Right lobe of liver (tissue), 6 donors: ENCODE data around the gene FOXP1. TPM values are rescaled to one million over a fixed set of nuclear protein-coding genes. Genes with fewer than 3 reads are reported as not detected.

Source experiments
- ATAC-seq, 4 donors: fragments of 200-7000 bp; cut with Tn5 transposase; one replicate each; pipeline ENCODE4 v1.9.1; 2020; ENCODE audit warnings: mild to moderate bottlenecking in 4 of 4, moderate library complexity in 4 of 4
- DNase-seq, 3 donors: peaks; one replicate each; pipeline ENCODE4 v3.0.0-alpha.2; 2020
- H3K27ac ChIP-seq, 3 donors: fragments of 200-600 bp; one replicate each; pipeline ENCODE4 v1.8.0; 2022
- H3K27me3 ChIP-seq, 2 donors: fragments of 200-600 bp; one replicate each; pipeline ENCODE4 v1.8.0; 2022
- H3K36me3 ChIP-seq, 4 donors: fragments of 200-600 bp; sonication (generic) in 1 of 4; one replicate each; pipeline versions ENCODE4 v1.5.1 to v1.8.0; 2017 to 2022; ENCODE audit warnings: control low read depth in 1 of 4
- H3K4me1 ChIP-seq, 4 donors: fragments of 200-600 bp; sonication (generic) in 1 of 4; one replicate each; pipeline versions ENCODE4 v1.5.1 to v1.8.0; 2017 to 2022; ENCODE audit warnings: control low read depth in 1 of 4
- H3K4me3 ChIP-seq, 3 donors: fragments of 200-600 bp; one replicate each; pipeline ENCODE4 v1.8.0; 2022
- H3K9me3 ChIP-seq, 4 donors: fragments of 200-600 bp; sonication (generic) in 1 of 4; one replicate each; pipeline versions ENCODE4 v1.5.1 to v1.8.0; 2017 to 2022; ENCODE audit warnings: control low read depth in 1 of 4
- POLR2A ChIP-seq: fragments of 450-650 bp; IDR thresholded peaks from one replicate; pipeline ENCODE4 v1.6.1; 2017; ENCODE audit warnings: antibody characterized with exemption, mild to moderate bottlenecking
- WGBS: methylation state at CpG from one replicate; pipeline ENCODE4 v1.1.6; 2018; ENCODE audit warnings: low coverage, low lambda C conversion rate; ENCODE audit not compliant: insufficient coverage; ENCODE audit errors: missing lambda C conversion rate; 5-methylcytosine and 5-hydroxymethylcytosine counted together
- intact Hi-C, 2 donors: fragments of 100-400 bp; cut with DNase I; formaldehyde crosslinking; loops; one replicate each; pipeline versions ENCODE4 v1.11.2 to v1.14.1; 2022
- total RNA-seq, 6 experiments: library from RNA; depleted of rRNA in 2 of 6; stranded (reverse); fragments of >200 nt in 2 of 6; fragmentation: NEBNext Ultra II Directional in 3 of 6; extraction: Animal tissue kit (Norgen Biotek cat#: 25700) in 3 of 6; gene quantifications; one replicate each; pipeline versions ENCODE4 v1.1.0 to v1.2.4, GENCODE V29; 2016 to 2023
- TF ChIP-seq, protein P1 (sequence below), 4 donors: fragments of 200-600 bp in 3 of 4; fragments of 450-650 bp in 1 of 4; IDR thresholded peaks; one replicate each; pipeline versions ENCODE4 v1.5.1 to v1.8.0; 2016 to 2022; ENCODE audit warnings: antibody characterized with exemption in 4 of 4, mild to moderate bottlenecking in 2 of 4
- donor health status: DM: no; HTN: yes; CAD: no.
- donor health status: DM: no; HTN: no; CAD: no.
- donor health status: DM: no; HTN: no; CAD: no.
- donor health status: DM: no; HTN: yes; CAD: no.
- donor health status: DM: no; HTN: yes; CAD: no.

The FOXP1 gene
- total RNA-seq, 6 experiments from 2014 or later, result 26.7 to 47.7 (median 35.2) TPM

DNA sequence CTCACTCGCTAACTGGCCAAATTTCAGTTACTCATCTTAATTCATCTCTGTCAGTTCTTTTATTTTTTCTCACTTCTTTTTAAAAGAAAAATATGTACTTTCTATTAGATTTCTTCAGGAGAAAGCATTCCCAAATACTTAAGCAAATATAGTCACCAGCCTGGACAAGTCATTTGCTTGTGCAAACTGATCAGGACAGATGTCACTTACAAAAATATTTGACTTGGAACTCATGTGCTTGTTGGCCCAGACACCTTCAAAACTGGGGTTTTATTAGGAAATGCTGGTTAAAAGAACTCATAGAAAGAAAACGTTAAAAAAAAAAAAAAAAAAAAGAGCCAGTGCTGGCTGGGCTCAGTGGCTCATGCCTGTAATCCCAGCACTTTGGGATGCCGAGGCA, 31.3 kb upstream of the FOXP1 start:
- ATAC-seq (peak; percentile 81 to 87 (median 86)), DNase-seq (no peak)
- intact Hi-C loops, result no loop called here
- Histone ChIP-seq H3K36me3 (no peaks in the 10 kb centered on the region), H3K9me3 (no peaks in the 10 kb centered on the region), H3K27ac (no peak overlapping the region), H3K27me3 (no peaks in the 10 kb centered on the region), H3K4me3 (no peak overlapping the region), H3K4me1 (peaks cover 0 to 20% (median 0%) of the 10 kb centered on the region in 4 donors)
- 48% methylated on average over 3 of the region's 3 CpGs for WGBS
- TF ChIP-seq, protein P1, sequence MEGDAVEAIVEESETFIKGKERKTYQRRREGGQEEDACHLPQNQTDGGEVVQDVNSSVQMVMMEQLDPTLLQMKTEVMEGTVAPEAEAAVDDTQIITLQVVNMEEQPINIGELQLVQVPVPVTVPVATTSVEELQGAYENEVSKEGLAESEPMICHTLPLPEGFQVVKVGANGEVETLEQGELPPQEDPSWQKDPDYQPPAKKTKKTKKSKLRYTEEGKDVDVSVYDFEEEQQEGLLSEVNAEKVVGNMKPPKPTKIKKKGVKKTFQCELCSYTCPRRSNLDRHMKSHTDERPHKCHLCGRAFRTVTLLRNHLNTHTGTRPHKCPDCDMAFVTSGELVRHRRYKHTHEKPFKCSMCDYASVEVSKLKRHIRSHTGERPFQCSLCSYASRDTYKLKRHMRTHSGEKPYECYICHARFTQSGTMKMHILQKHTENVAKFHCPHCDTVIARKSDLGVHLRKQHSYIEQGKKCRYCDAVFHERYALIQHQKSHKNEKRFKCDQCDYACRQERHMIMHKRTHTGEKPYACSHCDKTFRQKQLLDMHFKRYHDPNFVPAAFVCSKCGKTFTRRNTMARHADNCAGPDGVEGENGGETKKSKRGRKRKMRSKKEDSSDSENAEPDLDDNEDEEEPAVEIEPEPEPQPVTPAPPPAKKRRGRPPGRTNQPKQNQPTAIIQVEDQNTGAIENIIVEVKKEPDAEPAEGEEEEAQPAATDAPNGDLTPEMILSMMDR (IDR thresholded peaks at IDR 0.05), result no peak
- no peak for TF ChIP-seq POLR2A

DNA sequence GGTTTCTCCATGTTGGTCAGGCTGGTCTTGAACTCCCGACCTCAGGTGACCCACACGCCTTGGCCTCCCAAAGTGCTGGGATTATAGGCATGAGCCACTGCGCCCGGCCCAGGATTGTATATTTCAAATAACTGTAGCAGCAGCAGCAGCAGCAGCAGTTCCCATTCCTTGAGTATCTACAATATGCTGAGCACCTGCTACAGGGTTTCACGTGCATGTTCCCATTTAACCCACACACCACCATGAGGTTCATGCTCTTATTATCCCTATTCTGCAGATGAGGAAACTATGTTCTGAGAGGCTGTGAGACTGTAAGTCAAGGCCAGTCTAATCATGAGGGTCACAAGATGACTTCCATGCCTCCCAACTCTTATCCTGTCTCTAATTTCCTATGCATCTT, 30.9 kb upstream of the FOXP1 start:
- no peaks in the 10 kb centered on the region for H3K27me3 ChIP-seq
- peaks cover 0 to 20% (median 0%) of the 10 kb centered on the region in 4 donors for H3K4me1 ChIP-seq
- no peak overlapping the region for H3K27ac ChIP-seq
- no peak for TF ChIP-seq POLR2A
- TF ChIP-seq, protein P1 (IDR thresholded peaks at IDR 0.05), result no peak
- no peak overlapping the region for H3K4me3 ChIP-seq
- H3K9me3 ChIP-seq, result no peaks in the 10 kb centered on the region
- ATAC-seq (peak in 1 of 4 donors; percentile 9), DNase-seq (no peak)
- 63% methylated on average over 2 of the region's 5 CpGs for WGBS
- no peaks in the 10 kb centered on the region for H3K36me3 ChIP-seq
- intact Hi-C loops, result no loop called here

DNA sequence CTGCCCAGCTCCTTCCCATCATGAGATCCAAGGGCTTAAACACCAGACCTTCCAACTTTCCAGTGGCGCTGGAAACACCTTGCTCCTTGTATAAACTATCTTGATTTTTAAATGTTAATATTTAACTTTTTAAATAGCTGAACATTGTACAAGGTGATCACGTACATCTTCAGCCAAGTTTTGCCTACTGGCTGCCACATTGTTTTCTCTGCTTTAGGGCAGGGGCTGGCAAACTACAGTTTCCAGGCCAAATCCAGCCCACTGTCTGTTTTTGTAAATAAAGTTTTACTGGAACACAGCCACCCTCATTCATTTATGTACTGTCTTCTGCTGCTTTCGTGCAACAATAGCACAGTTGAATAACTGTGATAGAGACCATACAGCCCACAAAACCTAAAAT, 27.6 kb upstream of the FOXP1 start:
- H3K9me3 ChIP-seq, result no peaks in the 10 kb centered on the region
- ATAC-seq (peak; percentile 81 to 95 (median 89)), DNase-seq (peak in 1 of 3 donors; percentile 60)
- H3K36me3 ChIP-seq, result no peaks in the 10 kb centered on the region
- H3K27me3 ChIP-seq, result no peaks in the 10 kb centered on the region
- 31% methylated on average over 3 of the region's 3 CpGs for WGBS
- peak overlapping the region in 1 of 3 donors; percentile 14 for H3K27ac ChIP-seq
- intact Hi-C loops, result no loop called here
- H3K4me3 ChIP-seq, result no peak overlapping the region
- H3K4me1 ChIP-seq, result peaks cover 0 to 20% (median 0%) of the 10 kb centered on the region in 4 donors
- TF ChIP-seq, protein P1 (IDR thresholded peaks at IDR 0.05), result no peak
- no peak for TF ChIP-seq POLR2A

DNA sequence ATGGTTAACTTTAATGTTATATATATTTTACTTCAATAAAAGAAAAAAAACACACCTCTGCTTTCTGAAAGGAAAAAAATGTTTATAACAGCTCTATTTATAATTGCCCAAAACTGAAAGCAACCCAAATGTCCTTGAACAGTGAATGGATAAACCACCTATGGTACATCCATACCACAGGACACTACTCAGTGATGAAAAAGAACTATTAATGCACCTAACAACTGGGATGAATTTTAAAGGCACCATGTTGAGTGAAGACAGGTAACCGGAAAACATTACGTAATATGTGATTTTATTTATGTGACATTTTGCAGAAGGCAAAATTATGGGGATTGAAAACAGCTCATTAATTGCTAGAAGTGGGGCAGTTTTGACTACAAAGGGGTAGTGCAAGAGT, 23.8 kb upstream of the FOXP1 start:
- DNase-seq (no peak), ATAC-seq (no peak)
- Histone ChIP-seq H3K9me3 (no peaks in the 10 kb centered on the region), H3K27ac (no peak overlapping the region), H3K27me3 (no peaks in the 10 kb centered on the region), H3K4me1 (peaks cover 0 to 12% (median 0%) of the 10 kb centered on the region in 4 donors), H3K36me3 (no peaks in the 10 kb centered on the region), H3K4me3 (no peak overlapping the region)
- TF ChIP-seq, protein P1 (IDR thresholded peaks at IDR 0.05), result no peak
- TF ChIP-seq POLR2A, result no peak
- intact Hi-C loops, result no loop called here
- 96% methylated on average over 2 of the region's 2 CpGs for WGBS

DNA sequence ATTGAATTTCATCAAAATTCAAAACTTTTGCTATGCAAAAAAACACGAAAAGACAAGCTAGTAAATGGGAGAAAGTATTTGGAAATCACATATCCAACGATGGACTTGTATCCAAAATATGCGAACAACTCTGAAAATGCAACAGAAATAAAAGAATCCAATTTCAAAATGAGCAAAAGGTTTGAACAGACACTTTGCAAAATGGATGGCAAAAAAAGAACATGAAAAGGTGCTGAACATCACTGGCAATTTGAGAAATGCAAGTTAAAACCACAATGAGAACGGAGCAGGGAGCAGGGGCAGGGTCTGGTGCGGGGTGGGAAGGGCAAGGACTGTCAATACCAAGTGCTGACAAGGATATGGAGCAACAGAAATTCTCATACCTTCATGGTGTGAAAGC, 23.1 kb upstream of the FOXP1 start:
- Histone ChIP-seq H3K27ac (no peak overlapping the region), H3K4me3 (no peak overlapping the region), H3K9me3 (no peaks in the 10 kb centered on the region), H3K36me3 (no peaks in the 10 kb centered on the region), H3K4me1 (peaks cover 0 to 11% (median 0%) of the 10 kb centered on the region in 4 donors), H3K27me3 (no peaks in the 10 kb centered on the region)
- WGBS, result 68% methylated on average over 5 of the region's 5 CpGs
- TF ChIP-seq, protein P1 (IDR thresholded peaks at IDR 0.05), result no peak
- TF ChIP-seq POLR2A, result no peak
- intact Hi-C loops, result no loop called here
- DNase-seq (no peak), ATAC-seq (no peak)
